Measurements from ENCODE around the gene SVOPL. TPM values are rescaled to one million over a fixed set of nuclear protein-coding genes. Genes with fewer than 3 reads are reported as not detected.
"Not testable (repeated sequence)": the region's sequence is repeated elsewhere in the genome, so short reads cannot be mapped to it uniquely, and the experiment has no call there.

SVOPL gene
- total RNA-seq, 2 donors from 2014 or later, result 0.58 to 0.62 TPM

DNA sequence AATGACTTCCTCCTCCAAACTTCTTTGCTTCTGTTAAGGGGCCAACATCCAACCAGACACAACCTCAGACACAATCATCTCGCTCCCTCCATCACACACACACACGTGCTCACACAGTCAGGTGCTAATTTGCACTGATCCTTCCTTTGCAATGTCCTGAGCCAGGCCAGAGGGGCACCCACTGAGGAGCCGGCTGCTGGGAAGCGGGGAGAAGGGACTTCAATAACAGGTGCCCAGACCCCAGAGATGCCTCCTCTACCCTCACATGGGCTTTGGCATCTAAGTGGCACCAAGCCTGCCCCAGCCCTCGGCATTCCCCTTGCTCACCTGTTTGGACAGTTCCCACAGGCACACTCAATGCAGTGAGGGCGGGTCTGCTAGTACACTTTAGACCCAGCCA is 34.2 kb upstream of the SVOPL start:
- no peak for DNase-seq
- H3K4me3 ChIP-seq, result no peak overlapping the region
- intact Hi-C loops (cut with DNase I), result loop anchor here (10.0 kb wide), 1 partner anchor 831 kb away; no protein-coding TSS in a partner anchor
- no peaks in the 10 kb centered on the region for H3K4me1 ChIP-seq
- TF ChIP-seq, protein P1, sequence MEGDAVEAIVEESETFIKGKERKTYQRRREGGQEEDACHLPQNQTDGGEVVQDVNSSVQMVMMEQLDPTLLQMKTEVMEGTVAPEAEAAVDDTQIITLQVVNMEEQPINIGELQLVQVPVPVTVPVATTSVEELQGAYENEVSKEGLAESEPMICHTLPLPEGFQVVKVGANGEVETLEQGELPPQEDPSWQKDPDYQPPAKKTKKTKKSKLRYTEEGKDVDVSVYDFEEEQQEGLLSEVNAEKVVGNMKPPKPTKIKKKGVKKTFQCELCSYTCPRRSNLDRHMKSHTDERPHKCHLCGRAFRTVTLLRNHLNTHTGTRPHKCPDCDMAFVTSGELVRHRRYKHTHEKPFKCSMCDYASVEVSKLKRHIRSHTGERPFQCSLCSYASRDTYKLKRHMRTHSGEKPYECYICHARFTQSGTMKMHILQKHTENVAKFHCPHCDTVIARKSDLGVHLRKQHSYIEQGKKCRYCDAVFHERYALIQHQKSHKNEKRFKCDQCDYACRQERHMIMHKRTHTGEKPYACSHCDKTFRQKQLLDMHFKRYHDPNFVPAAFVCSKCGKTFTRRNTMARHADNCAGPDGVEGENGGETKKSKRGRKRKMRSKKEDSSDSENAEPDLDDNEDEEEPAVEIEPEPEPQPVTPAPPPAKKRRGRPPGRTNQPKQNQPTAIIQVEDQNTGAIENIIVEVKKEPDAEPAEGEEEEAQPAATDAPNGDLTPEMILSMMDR (IDR thresholded peaks at IDR 0.05), result no peak
- H3K27me3 ChIP-seq, result no peaks in the 10 kb centered on the region
- H3K36me3 ChIP-seq, result no peaks in the 10 kb centered on the region
- no peaks in the 10 kb centered on the region for H3K9me3 ChIP-seq
- no peak overlapping the region for H3K9ac ChIP-seq (ENCODE audit: low read depth in 2 of 2, low read length in 2 of 2)
- H3K27ac ChIP-seq, result no peak overlapping the region

DNA sequence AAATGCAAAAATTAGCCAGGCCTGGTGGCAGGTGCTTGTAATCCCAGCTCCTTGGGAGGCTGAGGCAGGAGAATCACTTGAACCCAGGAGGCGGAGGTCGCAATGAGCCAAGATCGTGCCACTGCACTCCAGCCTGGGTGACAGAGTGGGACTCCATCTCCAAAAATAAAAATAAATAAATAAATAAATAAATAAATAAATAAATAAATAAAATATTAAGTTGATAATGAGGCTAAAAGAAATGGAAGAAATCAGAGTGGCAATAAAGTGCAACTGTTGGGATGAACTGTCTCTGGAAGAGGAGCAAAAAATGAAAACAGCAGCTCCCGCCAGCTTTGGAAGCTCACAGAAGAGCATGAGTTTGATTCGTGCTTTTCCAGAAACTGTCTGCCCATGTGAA is 30.6 kb upstream of the SVOPL start:
- not testable (repeated sequence) for H3K36me3 ChIP-seq; H3K4me3 ChIP-seq; H3K9me3 ChIP-seq; H3K27ac ChIP-seq; H3K9ac ChIP-seq (ENCODE audit: low read depth in 2 of 2, low read length in 2 of 2); DNase-seq; H3K27me3 ChIP-seq; H3K4me1 ChIP-seq
- intact Hi-C loops (cut with DNase I), result loop anchor here (10.0 kb wide), 1 partner anchor 827 kb away; no protein-coding TSS in a partner anchor

DNA sequence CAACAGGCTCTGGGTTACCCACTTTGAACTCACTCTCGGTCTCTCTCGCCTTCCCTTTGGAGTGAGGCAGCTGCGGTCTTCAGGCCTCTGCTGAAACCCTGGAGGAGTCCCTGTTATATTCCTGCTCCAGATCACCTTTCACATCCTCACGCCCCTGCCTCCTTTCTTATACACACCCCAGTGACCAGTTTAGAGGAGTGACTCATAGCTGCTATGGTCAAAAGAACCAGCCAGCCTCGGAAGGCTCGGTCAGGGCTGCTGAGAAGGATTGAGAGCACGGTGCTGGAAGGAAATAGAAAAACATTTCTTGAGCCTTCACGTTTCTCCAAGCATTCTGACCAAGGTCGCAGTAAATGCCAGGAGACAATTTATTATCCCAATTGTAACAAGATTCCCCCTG is 28.3 kb upstream of the SVOPL start:
- no peaks in the 10 kb centered on the region for H3K36me3 ChIP-seq
- intact Hi-C loops (cut with DNase I), result no loop called here
- no peak overlapping the region for H3K27ac ChIP-seq
- H3K4me1 ChIP-seq, result no peaks in the 10 kb centered on the region
- no peak overlapping the region for H3K9ac ChIP-seq (ENCODE audit: low read depth in 2 of 2, low read length in 2 of 2)
- DNase-seq, result no peak
- no peaks in the 10 kb centered on the region for H3K27me3 ChIP-seq
- no peak overlapping the region for H3K4me3 ChIP-seq
- no peaks in the 10 kb centered on the region for H3K9me3 ChIP-seq
- TF ChIP-seq, protein P1 (IDR thresholded peaks at IDR 0.05), result no peak

DNA sequence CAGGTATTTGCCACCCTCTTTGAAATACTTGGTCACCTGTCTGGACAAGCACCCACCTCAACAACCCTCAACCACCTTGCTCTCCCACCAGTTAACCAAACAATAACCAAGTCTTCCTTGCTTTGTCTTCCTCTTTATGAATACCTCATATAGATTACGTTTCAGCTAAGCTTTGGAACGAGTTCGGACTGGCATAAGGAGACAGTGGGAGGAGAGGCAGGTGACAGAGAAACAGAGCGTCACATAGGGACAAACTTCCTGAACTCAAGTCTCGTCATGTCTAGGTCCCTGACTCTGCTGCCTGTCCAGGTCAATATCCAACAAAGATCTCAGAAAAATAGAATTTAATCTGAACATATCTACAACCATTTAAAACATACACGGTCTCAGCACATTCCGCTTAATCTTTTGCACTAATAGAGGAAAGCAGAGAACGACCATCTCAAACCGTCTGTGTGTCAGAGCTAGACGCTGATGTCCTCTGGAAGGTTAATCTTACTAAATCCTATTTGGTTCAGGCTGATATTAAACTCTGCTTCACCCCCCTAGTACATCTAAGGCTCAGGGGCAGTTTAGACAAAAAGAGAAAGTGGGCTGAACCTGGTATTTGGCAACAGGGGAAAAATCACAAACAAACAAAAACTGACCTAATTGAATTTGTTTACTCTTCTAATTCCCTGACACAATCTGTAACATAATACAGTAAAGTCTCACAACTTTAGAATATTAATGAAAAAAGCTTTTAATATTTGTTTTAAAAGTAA is 26.4 kb upstream of the SVOPL start:
- Histone ChIP-seq H3K4me3 (no peak overlapping the region), H3K9ac (ENCODE audit: low read depth in 2 of 2, low read length in 2 of 2) (no peak overlapping the region), H3K4me1 (no peaks in the 10 kb centered on the region), H3K9me3 (no peaks in the 10 kb centered on the region), H3K27ac (no peak overlapping the region), H3K36me3 (no peaks in the 10 kb centered on the region), H3K27me3 (no peaks in the 10 kb centered on the region)
- intact Hi-C loops (cut with DNase I), result no loop called here
- no peak for DNase-seq
- TF ChIP-seq, protein P1 (IDR thresholded peaks at IDR 0.05), result no peak

DNA sequence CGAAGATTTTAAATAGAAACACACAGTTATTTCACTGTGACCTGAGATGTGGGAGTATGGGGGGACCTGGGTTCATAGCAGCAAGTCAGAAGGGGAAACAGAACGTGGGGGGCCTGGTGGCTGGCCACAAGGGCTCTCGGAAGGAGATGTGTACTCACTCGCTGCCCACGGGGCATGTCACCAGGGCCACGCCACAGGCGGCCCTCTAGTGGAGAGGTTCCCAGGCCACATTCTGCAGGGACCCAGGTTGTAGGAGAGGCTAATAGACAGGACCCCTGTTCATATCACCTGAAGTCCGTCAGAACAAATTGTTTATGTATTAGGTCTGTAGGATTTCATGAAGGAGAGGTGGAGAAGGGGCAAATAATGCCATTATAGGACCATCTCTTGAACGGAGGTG is 25.1 kb upstream of the SVOPL start:
- no peak for DNase-seq

DNA sequence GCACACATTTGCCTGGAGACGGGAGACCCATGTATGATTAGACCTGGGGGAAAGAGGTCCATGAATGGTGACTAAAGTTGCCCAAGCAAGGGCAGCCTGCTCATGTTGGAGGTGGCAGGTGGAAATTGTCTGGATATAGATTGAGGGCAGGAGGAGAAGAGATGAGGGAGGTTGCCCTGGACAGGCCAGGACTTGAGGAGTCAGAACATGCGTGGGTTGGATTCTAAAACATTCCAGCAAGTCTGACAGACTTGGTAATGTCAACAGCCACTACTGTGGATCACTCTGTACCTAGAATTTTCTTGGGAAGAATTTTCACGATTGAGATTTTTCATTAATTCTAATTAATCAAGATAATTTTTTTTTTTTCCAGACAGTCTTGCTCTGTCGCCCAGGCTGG is 19.1 kb upstream of the SVOPL start:
- Histone ChIP-seq H3K9me3 (no peaks in the 10 kb centered on the region), H3K4me3 (no peak overlapping the region), H3K4me1 (no peaks in the 10 kb centered on the region), H3K36me3 (no peaks in the 10 kb centered on the region), H3K9ac (ENCODE audit: low read depth in 2 of 2, low read length in 2 of 2) (no peak overlapping the region), H3K27ac (no peak overlapping the region), H3K27me3 (no peaks in the 10 kb centered on the region)
- intact Hi-C loops (cut with DNase I), result no loop called here
- no peak for DNase-seq
- TF ChIP-seq, protein P1 (IDR thresholded peaks at IDR 0.05), result no peak

More for the DNA sequence above, 25.1 kb upstream of the SVOPL start:
- Histone ChIP-seq H3K4me3 (no peak overlapping the region), H3K36me3 (no peaks in the 10 kb centered on the region), H3K27ac (no peak overlapping the region), H3K9me3 (no peaks in the 10 kb centered on the region), H3K4me1 (no peaks in the 10 kb centered on the region), H3K27me3 (no peaks in the 10 kb centered on the region), H3K9ac (ENCODE audit: low read depth in 2 of 2, low read length in 2 of 2) (no peak overlapping the region)
- TF ChIP-seq, protein P1 (IDR thresholded peaks at IDR 0.05), result no peak
- intact Hi-C loops (cut with DNase I), result no loop called here

Data from colonic mucosa (tissue), 4 donors.